ENCODE results near the gene CFC1.
"Not testable (repeated sequence)": the region's sequence is repeated elsewhere in the genome, so short reads cannot be mapped to it uniquely, and the experiment has no call there.

GRCh38 chr2:130597994-130598393 lies 1.4 kb downstream of the CFC1 start:
- TF ChIP-seq CTCF (conservative IDR thresholded peaks at IDR 0.05; ENCODE audit: low read depth, low read length); EZH2 (IDR thresholded peaks at IDR 0.05; ENCODE audit: borderline replicate concordance, low read depth, low read length, poor library complexity, severe bottlenecking): not testable (repeated sequence)

All from A673 (cell line).